GM23338 (cell line): Measurements from ENCODE around the gene SRRM2.

Experiments
- CREB1 ChIP-seq: fragments of 250-450 bp; sonication (Bioruptor Pico); IDR thresholded peaks from 2 replicates; pipeline ENCODE4 v1.5.0; 2020; ENCODE audit warnings: low read depth, mild to moderate bottlenecking, moderate library complexity
- EZH2 ChIP-seq: fragments of 200-600 bp; sonication (generic); IDR thresholded peaks from one replicate; pipeline ENCODE4 v1.8.0; 2017; ENCODE audit warnings: antibody characterized with exemption, mild to moderate bottlenecking, low read depth; ENCODE audit not compliant: unreplicated experiment
- EZH2phosphoT487 ChIP-seq: fragments of 200-600 bp; sonication (generic); IDR thresholded peaks from one replicate; pipeline ENCODE4 v1.8.1; 2018; ENCODE audit warnings: antibody characterized with exemption; ENCODE audit not compliant: unreplicated experiment
- JUNB ChIP-seq: IDR thresholded peaks from one replicate; pipeline ENCODE4 v1.6.1; 2016; ENCODE audit warnings: antibody characterized with exemption; ENCODE audit not compliant: unreplicated experiment
- POLR2AphosphoS5 ChIP-seq: IDR thresholded peaks from 2 replicates; pipeline ENCODE4 v1.6.1; 2016; ENCODE audit warnings: antibody characterized with exemption, low read depth
- STAT1 ChIP-seq: IDR thresholded peaks from one replicate; pipeline ENCODE4 v1.6.1; 2016; ENCODE audit warnings: antibody characterized with exemption; ENCODE audit not compliant: unreplicated experiment
- ZNF114 ChIP-seq: fragments of 250-450 bp; sonication (Bioruptor Pico); IDR thresholded peaks from 2 replicates; pipeline ENCODE4 v1.5.0; 2020; ENCODE audit warnings: mild to moderate bottlenecking, moderate library complexity
- ZNF331 ChIP-seq: fragments of 250-450 bp; sonication (Bioruptor Pico); IDR thresholded peaks from 2 replicates; pipeline ENCODE4 v1.5.0; 2020; ENCODE audit warnings: low read depth, mild to moderate bottlenecking, moderate library complexity
- TF ChIP-seq, protein P1 (sequence below), 2 experiments: fragments of 200-600 bp in 1 of 2; sonication (generic) in 1 of 2; conservative IDR thresholded peaks; 2 replicates each; pipeline versions ENCODE4 v1.5.1 to v1.6.1; 2016 to 2017; ENCODE audit warnings: antibody characterized with exemption in 2 of 2, low read depth in 2 of 2, mild to moderate bottlenecking in 2 of 2, moderate library complexity in 1 of 2
- TF ChIP-seq, protein P2 (sequence below): IDR thresholded peaks from one replicate; pipeline ENCODE4 v1.6.1; 2018; ENCODE audit warnings: antibody characterized with exemption; ENCODE audit not compliant: unreplicated experiment

DNA sequence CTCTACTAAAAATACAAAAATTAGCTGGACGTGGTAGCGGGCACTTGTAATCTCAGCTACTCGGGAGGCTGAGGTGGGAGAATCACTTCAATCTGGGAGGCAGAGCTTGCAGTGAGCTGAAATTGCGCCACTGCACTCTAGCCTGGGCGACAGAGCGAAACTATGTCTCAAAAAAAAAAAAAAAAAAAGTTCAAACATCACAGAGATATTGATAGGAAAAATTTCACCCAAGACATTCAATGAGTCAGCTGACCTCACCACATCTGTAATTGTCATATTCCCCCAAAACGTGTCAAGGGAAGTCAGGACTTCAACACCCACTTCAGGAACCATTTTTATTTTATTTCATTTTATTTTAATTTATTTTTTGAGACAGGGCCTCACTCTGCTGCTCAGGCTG lies 24.4 kb upstream of the SRRM2 start:
- TF ChIP-seq, protein P1, sequence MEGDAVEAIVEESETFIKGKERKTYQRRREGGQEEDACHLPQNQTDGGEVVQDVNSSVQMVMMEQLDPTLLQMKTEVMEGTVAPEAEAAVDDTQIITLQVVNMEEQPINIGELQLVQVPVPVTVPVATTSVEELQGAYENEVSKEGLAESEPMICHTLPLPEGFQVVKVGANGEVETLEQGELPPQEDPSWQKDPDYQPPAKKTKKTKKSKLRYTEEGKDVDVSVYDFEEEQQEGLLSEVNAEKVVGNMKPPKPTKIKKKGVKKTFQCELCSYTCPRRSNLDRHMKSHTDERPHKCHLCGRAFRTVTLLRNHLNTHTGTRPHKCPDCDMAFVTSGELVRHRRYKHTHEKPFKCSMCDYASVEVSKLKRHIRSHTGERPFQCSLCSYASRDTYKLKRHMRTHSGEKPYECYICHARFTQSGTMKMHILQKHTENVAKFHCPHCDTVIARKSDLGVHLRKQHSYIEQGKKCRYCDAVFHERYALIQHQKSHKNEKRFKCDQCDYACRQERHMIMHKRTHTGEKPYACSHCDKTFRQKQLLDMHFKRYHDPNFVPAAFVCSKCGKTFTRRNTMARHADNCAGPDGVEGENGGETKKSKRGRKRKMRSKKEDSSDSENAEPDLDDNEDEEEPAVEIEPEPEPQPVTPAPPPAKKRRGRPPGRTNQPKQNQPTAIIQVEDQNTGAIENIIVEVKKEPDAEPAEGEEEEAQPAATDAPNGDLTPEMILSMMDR (conservative IDR thresholded peaks at IDR 0.05; ENCODE audit: low read depth in 2 of 2) = no peak
- TF ChIP-seq JUNB (no peak), EZH2 (no peak), EZH2phosphoT487 (no peak), ZNF331 (no peak), CREB1 (CRISPR knock-in tag) (no peak), STAT1 (no peak), POLR2AphosphoS5 (no peak), ZNF114 (CRISPR knock-in tag) (no peak)
- TF ChIP-seq, protein P2, sequence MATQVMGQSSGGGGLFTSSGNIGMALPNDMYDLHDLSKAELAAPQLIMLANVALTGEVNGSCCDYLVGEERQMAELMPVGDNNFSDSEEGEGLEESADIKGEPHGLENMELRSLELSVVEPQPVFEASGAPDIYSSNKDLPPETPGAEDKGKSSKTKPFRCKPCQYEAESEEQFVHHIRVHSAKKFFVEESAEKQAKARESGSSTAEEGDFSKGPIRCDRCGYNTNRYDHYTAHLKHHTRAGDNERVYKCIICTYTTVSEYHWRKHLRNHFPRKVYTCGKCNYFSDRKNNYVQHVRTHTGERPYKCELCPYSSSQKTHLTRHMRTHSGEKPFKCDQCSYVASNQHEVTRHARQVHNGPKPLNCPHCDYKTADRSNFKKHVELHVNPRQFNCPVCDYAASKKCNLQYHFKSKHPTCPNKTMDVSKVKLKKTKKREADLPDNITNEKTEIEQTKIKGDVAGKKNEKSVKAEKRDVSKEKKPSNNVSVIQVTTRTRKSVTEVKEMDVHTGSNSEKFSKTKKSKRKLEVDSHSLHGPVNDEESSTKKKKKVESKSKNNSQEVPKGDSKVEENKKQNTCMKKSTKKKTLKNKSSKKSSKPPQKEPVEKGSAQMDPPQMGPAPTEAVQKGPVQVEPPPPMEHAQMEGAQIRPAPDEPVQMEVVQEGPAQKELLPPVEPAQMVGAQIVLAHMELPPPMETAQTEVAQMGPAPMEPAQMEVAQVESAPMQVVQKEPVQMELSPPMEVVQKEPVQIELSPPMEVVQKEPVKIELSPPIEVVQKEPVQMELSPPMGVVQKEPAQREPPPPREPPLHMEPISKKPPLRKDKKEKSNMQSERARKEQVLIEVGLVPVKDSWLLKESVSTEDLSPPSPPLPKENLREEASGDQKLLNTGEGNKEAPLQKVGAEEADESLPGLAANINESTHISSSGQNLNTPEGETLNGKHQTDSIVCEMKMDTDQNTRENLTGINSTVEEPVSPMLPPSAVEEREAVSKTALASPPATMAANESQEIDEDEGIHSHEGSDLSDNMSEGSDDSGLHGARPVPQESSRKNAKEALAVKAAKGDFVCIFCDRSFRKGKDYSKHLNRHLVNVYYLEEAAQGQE = no peak
